Right ventricle myocardium superior (tissue), 1 donor: ENCODE data around the gene PPM1L. TPM values are rescaled to one million over a fixed set of nuclear protein-coding genes. Genes with fewer than 3 reads are reported as not detected.
"Not testable (repeated sequence)": the region's sequence is repeated elsewhere in the genome, so short reads cannot be mapped to it uniquely, and the experiment has no call there.

ENCODE experiments used
- ATAC-seq: fragments of 200-7000 bp; cut with Tn5 transposase; one replicate; pipeline ENCODE4 v1.9.1; 2020; ENCODE audit warnings: mild to moderate bottlenecking; ENCODE audit not compliant: poor library complexity
- DNase-seq: peaks from one replicate; pipeline ENCODE4 v3.0.0-alpha.2; 2020
- intact Hi-C: fragments of 100-400 bp; cut with DNase I; formaldehyde crosslinking; loops from one replicate; pipeline ENCODE4 v1.11.2; 2022
- long read RNA-seq: library from polyadenylated mRNA; unstranded; transcript quantifications from one replicate; pipeline ENCODE4 v2.0.0, GENCODE V29; 2021
- total RNA-seq: library from RNA; stranded (reverse); fragmentation: NEBNext Ultra II Directional; extraction: Animal tissue kit (Norgen Biotek cat#: 25700); gene quantifications from one replicate; pipeline ENCODE4 v1.2.1, GENCODE V29; 2021
- donor health status: DM: no; HTN: yes; CAD: no; lungs with severe emphysema.

Gene PPM1L
- total RNA-seq: 62.3 TPM
- long read RNA-seq, partial matches to known transcripts: 0 of 7 reads
- long read RNA-seq, other reads (novel, unspliced or antisense): 7 of 7 reads

DNA sequence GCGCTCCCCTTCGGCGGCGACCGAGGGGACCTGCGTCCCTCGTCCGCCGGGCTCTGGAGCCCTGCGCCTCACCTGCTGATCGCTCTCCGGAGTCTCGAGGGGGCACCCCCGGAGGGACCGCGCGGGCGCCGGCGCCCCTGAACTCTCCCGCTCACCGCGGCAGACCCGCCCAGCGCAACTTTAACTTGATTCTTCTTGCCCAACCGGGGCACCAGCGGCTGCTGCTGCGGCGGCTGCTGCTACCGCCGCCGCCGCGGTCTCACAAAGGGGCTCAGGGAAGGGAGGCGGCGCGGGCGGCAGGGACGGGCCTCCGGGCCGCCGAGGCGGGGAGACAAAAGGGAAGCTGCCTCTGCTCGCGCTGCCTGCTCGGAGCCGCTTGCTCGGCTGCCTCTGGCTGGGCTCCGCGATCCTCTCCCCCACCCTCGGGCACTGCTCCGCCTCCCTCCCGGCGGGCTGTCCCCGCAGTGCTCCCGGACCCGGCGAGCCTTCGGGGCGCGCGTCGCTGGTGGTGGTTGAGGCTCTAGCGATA is at the start of gene PPM1L:
Gene PPM1L (plus strand): TSS at position 456 of the 529 bp plus-strand sequence.
- intact Hi-C loops: loop anchor here (10.0 kb wide), 3 partner anchors 49 to 191 kb away; partner anchors contain the start of gene KPNA4
- peak; percentile 79 for DNase-seq
- peak; percentile 55 for ATAC-seq

GRCh38 chr3:160707187-160707794 is 48.7 kb upstream of the PPM1L start:
- ATAC-seq (peak; percentile 90), DNase-seq (no peak)
- intact Hi-C loops: loop anchor here (5.0 to 10.0 kb wide), 3 partner anchors 45 to 718 kb away; no protein-coding TSS in a partner anchor

DNA sequence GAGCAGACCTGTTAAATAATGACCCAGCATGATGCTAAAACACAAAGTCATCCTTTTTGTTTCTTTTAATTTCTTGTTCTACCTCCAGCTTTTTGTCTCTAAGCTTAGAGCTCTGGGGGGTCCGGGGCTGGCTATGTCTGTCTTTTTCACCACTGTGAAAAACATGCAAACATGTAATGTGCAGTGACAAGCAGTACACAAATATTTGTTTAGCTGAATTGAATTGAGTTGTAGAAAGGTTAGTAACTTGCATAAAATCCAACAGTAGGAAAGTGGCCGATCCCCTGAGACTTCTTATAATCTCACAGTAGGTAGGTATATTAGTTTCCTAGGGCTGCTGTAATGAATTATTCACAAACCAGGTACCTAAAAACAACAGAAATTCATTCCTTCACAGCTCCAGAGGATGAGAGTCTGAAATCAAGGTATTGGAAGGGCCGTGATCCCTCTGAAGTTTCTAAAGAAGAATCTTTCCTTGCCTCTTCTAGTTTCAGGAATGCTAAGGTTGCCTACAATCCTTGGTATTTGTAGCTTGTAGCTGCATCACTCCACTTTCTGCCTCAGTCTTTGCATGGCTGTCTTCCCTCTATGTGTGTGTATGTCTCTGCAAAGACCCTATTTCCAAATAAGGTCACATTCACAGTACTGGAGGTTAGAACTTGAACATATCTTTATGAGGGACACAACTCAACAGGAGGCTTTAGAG is 46.4 kb upstream of the PPM1L start:
- no peak for ATAC-seq
- intact Hi-C loops: loop anchor here (2.0 to 10.0 kb wide), 4 partner anchors 43 to 715 kb away; no protein-coding TSS in a partner anchor
- DNase-seq: no peak

DNA sequence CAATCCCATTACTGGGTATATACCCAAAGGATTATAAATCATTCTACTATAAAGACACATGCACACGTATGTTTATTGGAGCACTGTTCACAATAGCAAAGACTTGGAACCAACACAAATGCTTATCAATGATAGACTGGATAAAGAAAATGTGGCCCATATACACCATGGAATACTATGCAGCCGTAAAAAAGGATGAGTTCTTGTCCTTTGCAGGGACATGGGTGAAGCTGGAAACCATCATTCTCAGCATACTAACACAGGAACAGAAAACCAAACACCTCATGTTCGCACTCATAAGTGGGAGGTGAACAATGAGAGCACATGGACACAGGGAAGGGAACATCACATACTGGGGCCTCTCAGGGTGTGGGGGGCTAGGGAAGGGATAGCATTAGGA is 42.9 kb upstream of the PPM1L start:
- ATAC-seq, intact Hi-C loops: not testable (repeated sequence)

DNA sequence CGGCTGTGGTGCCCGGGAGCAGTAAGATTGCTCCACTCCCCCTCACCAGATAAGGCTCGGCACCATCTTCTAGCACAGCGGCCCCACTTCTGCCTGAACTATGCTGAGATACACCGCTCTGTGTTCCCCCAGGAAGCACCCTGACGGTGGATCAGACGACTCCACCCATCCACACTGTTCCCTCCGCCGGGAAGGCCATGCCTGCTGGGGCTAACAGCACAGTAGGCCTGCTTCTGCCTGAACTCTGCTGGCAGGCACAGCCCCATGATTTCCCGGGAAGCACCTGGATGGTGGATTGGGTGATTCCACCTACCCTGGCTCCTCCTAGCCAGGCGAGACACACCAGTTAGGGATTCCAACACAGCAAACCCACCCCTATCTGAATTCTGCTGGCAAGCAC is 36.3 kb upstream of the PPM1L start:
- intact Hi-C loops: no loop called here
- DNase-seq: no peak
- ATAC-seq: no peak

More for the DNA sequence above, 42.9 kb upstream of the PPM1L start:
- not testable (repeated sequence) for DNase-seq

DNA sequence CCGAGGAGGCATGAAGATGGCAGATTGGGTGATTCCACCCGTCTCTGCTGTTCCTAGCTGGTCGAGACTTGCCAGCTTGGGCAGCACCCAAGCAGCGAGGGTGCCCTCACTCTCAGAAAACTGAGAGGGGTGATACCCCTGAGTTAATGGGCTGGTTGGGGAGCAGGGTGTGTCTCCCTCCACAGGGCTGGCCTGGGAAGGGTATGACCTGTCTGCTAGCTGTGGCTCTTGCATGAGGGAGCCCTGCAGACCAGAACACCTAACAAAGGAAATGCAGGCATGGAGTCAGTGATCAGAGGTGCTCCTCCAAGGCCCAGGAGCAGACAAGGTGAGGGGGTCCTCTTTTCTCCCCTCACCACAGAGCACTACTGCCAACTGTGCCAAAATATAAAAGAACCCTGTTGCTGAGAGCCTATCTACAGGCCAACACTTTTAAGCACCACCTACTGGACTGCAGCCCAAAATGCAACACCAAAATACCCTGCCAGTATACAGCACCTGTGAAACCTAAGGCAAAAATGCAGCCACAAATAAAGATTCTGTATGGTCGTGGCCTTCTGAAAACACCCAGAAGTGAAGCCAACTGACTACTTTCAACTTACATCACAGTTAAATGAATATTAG is 35.8 kb upstream of the PPM1L start:
- intact Hi-C loops: no loop called here
- ATAC-seq (peak; percentile 67), DNase-seq (no peak)

DNA sequence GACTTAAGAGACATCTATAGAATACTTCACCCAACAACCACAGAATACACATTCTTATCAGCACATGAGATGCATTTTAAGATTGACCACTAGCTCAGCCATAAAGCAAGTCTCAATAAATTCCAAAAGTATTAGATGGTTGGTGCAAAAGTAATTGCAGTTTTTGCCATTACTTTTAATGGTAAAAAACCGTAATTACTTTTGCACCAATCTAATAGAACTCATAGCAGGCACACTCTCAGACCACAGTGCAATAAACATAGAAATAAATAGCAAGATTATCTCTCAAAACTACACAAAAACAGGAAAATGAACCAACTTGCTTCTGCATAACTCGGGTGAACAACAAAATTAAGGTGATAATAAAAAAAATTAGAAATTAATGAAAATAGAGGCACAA is 33.7 kb upstream of the PPM1L start:
- no peak for DNase-seq
- intact Hi-C loops: no loop called here
- no peak for ATAC-seq

- no peak for DNase-seq
- intact Hi-C loops: no loop called here
- no peak for ATAC-seq
Observed at GRCh38 chr3:160725338-160725737, 30.7 kb upstream of the PPM1L start.

GRCh38 chr3:160735826-160736225 is 20.2 kb upstream of the PPM1L start:
- peak; percentile 77 for ATAC-seq
- intact Hi-C loops: no loop called here

GRCh38 chr3:160738048-160738447 is 18.0 kb upstream of the PPM1L start:
- ATAC-seq (no peak), DNase-seq (no peak)
- intact Hi-C loops: no loop called here

More at GRCh38 chr3:160735826-160736225, 20.2 kb upstream of the PPM1L start:
- DNase-seq: no peak

DNA sequence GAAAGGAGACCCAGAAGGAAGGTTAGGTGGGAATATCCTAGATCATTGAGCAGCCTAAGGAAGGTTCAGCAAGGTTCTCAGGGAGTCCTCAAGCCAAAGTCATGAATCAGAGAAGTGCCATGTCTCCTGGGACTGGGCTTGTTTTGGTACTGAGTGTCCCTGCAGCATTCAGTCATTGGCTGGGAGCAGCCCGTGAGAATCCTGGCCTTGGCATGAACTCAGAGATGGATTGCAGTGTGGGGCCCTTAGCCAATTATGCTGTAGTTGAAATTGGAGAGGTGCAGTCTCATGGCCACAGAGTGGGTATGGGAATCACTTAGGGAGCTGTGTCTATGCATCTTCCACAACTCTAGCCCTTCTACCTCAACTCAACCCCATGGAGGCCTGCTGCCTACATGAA is 17.0 kb upstream of the PPM1L start:
- intact Hi-C loops: no loop called here
- DNase-seq: peak; percentile 54
- ATAC-seq: peak; percentile 95

GRCh38 chr3:160746976-160747375 is 9.1 kb upstream of the PPM1L start:
- no peak for ATAC-seq
- DNase-seq: no peak
- intact Hi-C loops: no loop called here

GRCh38 chr3:160747422-160747821 is 8.6 kb upstream of the PPM1L start:
- no peak for ATAC-seq
- no peak for DNase-seq
- intact Hi-C loops: no loop called here

DNA sequence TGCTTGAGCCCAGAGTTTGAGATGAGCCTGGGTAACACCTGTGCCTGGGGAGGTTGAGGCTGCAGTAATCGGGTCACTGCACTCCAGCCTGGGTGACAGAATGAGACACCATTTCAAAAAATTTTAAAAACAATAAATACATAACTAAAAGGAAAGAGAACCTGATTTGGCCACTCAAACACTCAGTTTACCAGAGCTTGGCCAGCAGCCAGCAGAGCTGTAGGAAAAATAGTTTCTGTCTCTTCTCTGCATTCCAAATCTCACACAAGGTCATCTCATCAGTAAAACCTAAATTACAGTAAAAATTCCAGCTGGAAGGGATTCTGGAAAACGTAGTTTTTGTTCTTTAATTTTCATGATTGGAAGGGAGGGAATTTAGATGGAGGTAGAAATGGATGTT is 7.8 kb upstream of the PPM1L start:
- no peak for ATAC-seq
- intact Hi-C loops: no loop called here
- no peak for DNase-seq

GRCh38 chr3:160748787-160749186 is 7.2 kb upstream of the PPM1L start:
- intact Hi-C loops: no loop called here
- ATAC-seq (no peak), DNase-seq (no peak)

DNA sequence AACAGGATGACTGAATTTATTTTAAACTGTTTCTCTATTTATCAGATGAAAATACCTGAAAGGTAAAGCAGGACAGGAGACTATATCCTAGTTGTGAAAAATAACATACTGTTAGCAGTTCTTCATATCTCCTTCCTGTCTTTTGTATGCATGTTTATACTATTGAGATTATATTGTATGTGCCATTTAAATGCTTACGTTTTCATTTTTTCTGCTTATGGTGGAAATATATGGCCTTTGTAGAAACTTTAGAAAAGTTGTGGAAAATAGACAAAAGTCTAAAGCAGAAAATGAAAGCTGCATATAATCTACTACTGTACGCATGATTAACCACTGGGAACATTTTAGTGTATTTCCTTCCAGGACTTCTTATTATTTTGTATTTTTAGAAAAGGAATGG is 2.1 kb upstream of the PPM1L start:
- no peak for ATAC-seq
- intact Hi-C loops: loop anchor here (5.0 to 10.0 kb wide), 4 partner anchors 47 to 191 kb away; partner anchors contain the start of gene KPNA4
- no peak for DNase-seq

GRCh38 chr3:160754371-160754854 is 1.6 kb upstream of the PPM1L start:
- ATAC-seq (peak; percentile 32), DNase-seq (peak; percentile 48)
- intact Hi-C loops: loop anchor here (5.0 to 10.0 kb wide), 4 partner anchors 47 to 190 kb away; partner anchors contain the start of gene KPNA4

DNA sequence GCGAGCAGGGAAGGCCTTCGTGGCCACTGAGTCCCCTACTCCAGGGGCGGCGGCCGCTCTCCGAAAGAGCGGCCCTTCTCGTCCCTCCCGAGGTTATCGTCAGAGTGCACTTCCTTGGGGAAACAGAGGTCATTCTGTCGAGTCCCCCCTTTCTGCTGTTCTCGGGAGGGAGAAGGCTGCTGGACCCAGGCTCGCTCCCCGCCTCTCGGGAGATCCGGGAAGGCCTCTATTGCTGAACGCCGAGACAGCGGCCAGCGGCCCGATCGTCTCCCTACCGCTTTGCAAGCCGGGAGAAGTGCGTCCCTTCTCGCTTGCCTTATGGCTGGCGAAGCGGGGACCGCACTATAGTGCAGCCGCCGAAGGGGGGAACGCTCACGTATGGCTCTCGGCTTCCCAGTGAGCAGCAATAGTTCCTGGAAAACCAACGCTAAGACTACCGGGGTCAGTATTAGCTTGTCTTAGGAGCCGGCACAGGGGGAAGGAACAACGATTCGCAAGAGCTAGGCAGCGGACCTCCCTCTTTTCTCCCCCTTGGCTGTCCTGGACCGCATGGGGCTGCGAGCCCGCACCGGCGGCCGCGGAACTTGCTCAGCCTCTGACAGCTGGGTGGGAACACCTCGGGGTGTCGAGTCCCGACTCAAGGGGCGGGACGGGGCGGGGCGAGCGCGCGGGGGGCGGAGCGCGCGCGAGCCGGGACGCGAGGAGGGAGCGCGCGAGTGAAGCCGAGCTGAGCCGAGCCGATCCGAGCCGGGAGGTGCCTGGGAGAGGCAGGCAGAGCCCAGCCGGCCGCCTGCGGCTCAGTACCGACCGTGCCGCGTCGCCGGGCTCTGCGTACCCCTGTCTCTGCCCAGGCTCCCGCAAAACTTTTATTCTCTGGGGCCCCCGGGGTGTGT is 930 bp upstream of the PPM1L start:
- DNase-seq: peak; percentile 96
- intact Hi-C loops: loop anchor here (5.0 to 10.0 kb wide), 4 partner anchors 48 to 190 kb away; partner anchors contain the start of gene KPNA4
- ATAC-seq: peak; percentile 93
